Keratinocyte (primary cell): ENCODE measurements around the gene BTBD1. TPM values are rescaled to one million over a fixed set of nuclear protein-coding genes. Genes with fewer than 3 reads are reported as not detected.

Experiments
- DNase-seq: peaks from one replicate; pipeline ENCODE4 v3.0.0-alpha.2; 2011; ENCODE audit warnings: low read depth, missing footprints, low spot score
- FAIRE-seq: peaks from 2 replicates; lab custom pipeline; 2011; peaks lifted over from hg19 to GRCh38; lab: Jason Lieb, UNC
- H2AFZ ChIP-seq: 2 replicates; pipeline ENCODE4 v1.6.0; 2012; ENCODE audit warnings: low read length, control low read depth, inconsistent platforms; ENCODE audit not compliant: control insufficient read depth
- H3K27ac ChIP-seq: 2 replicates; pipeline ENCODE4 v1.5.1; 2011; ENCODE audit warnings: low read length; ENCODE audit not compliant: control insufficient read depth, insufficient read depth
- H3K27me3 ChIP-seq: 3 replicates; pipeline ENCODE4 v1.6.0; 2011; ENCODE audit warnings: low read length; ENCODE audit not compliant: control insufficient read depth, insufficient read depth; ENCODE audit errors: extremely low read depth
- H3K36me3 ChIP-seq, 2 experiments: 2 replicates in 1 of 2; 3 replicates in 1 of 2; pipeline ENCODE4 v1.5.1; 2011; ENCODE audit warnings: low read length in 2 of 2, mild to moderate bottlenecking in 1 of 2; ENCODE audit not compliant: control insufficient read depth in 2 of 2, insufficient read depth in 2 of 2; ENCODE audit errors: extremely low read depth in 1 of 2
- H3K4me1 ChIP-seq: 3 replicates; pipeline ENCODE4 v1.5.1; 2011; ENCODE audit warnings: low read length; ENCODE audit not compliant: control insufficient read depth, insufficient read depth; ENCODE audit errors: extremely low read depth
- H3K4me2 ChIP-seq: 3 replicates; pipeline ENCODE4 v1.6.0; 2011; ENCODE audit warnings: low read depth, low read length; ENCODE audit not compliant: control insufficient read depth, insufficient read depth; ENCODE audit errors: extremely low read depth
- H3K4me3 ChIP-seq, 3 experiments: fragments of 200-600 bp in 1 of 3; sonication (generic) in 1 of 3; 2 replicates in 2 of 3; 3 replicates in 1 of 3; pipeline ENCODE4 v1.5.1; 2011 to 2016; ENCODE audit warnings: low read length in 3 of 3, mild to moderate bottlenecking in 3 of 3, control low read depth in 2 of 3, inconsistent platforms in 1 of 3, low read depth in 1 of 3, mixed read lengths in 1 of 3, mixed run types in 1 of 3, moderate library complexity in 1 of 3; ENCODE audit not compliant: control insufficient read depth in 2 of 3, insufficient read depth in 2 of 3; ENCODE audit errors: extremely low read depth in 1 of 3
- H3K79me2 ChIP-seq: 2 replicates; pipeline ENCODE4 v1.6.0; 2012; ENCODE audit warnings: low read length; ENCODE audit not compliant: control insufficient read depth, insufficient read depth
- H3K9ac ChIP-seq: 3 replicates; pipeline ENCODE4 v1.6.0; 2011; ENCODE audit warnings: low read length; ENCODE audit not compliant: control insufficient read depth, insufficient read depth; ENCODE audit errors: extremely low read depth
- H3K9me1 ChIP-seq: 3 replicates; pipeline ENCODE4 v1.6.0; 2011; ENCODE audit warnings: low read length; ENCODE audit not compliant: control insufficient read depth, insufficient read depth; ENCODE audit errors: extremely low read depth
- H3K9me3 ChIP-seq: 2 replicates; pipeline ENCODE4 v1.5.1; 2012; ENCODE audit warnings: low read depth, low read length; ENCODE audit not compliant: control insufficient read depth
- H4K20me1 ChIP-seq: 3 replicates; pipeline ENCODE4 v1.6.0; 2011; ENCODE audit warnings: low read length; ENCODE audit not compliant: control insufficient read depth, insufficient read depth; ENCODE audit errors: extremely low read depth
- CTCF ChIP-seq, 3 experiments: IDR thresholded peaks in 1 of 3; conservative IDR thresholded peaks in 1 of 3; optimal IDR thresholded peaks in 1 of 3; 2 replicates in 2 of 3; 3 replicates in 1 of 3; pipeline versions ENCODE3 to v1.5.1; 2011; ENCODE audit warnings: low read length in 3 of 3, mild to moderate bottlenecking in 3 of 3, moderate library complexity in 2 of 3, control low read depth in 1 of 3, inconsistent platforms in 1 of 3; ENCODE audit not compliant: insufficient read depth in 2 of 3; ENCODE audit errors: extremely low read depth in 1 of 3
- EZH2 ChIP-seq: IDR thresholded peaks from one replicate; pipeline ENCODE4 v1.6.1; 2012; ENCODE audit warnings: inconsistent platforms, mild to moderate bottlenecking, low read length, moderate library complexity
- dilution Hi-C: fragments of 300-500 bp; cut with MboI; formaldehyde crosslinking; loops from one replicate; pipeline ENCODE4 v1.7.0; 2020; ENCODE audit warnings: low sequenced_read_pairs; ENCODE audit not compliant: extremely low pct_ligation_motif_present
- polyA plus RNA-seq, 5 experiments: library from polyadenylated mRNA; depleted of rRNA in 3 of 5; stranded (reverse) in 3 of 5; stranded (forward) in 1 of 5; unstranded in 1 of 5; fragments of >200 nt; gene quantifications; 1 replicate in 1 of 5; 2 replicates in 3 of 5; 3 replicates in 1 of 5; pipeline versions ENCODE4 v1.2.1 to v1.2.3, GENCODE V29; 2011 to 2012; ENCODE audit warnings: missing spikeins in 2 of 5, low read depth in 1 of 5, low replicate concordance in 1 of 5

The BTBD1 gene
- polyA plus RNA-seq, 1 donor (not counting 4 experiments of a cell fraction or from before 2014, with no cell fraction given): 70.5 TPM

- peak overlapping the region; percentile 37 for H2AFZ ChIP-seq
- peaks cover 36% of the 10 kb centered on the region for H3K4me1 ChIP-seq
- H3K27ac ChIP-seq: peak overlapping the region; percentile 85
- DNase-seq: no peak
- H3K9me1 ChIP-seq: peaks cover 6% of the 10 kb centered on the region
- no peaks in the 10 kb centered on the region for H3K27me3 ChIP-seq
- dilution Hi-C loops: no loop called here
- H3K4me3 ChIP-seq: peak overlapping the region; percentile 64 to 98 (median 97)
- peaks cover 11% of the 10 kb centered on the region for H4K20me1 ChIP-seq
- no peaks in the 10 kb centered on the region for H3K9me3 ChIP-seq
- H3K4me2 ChIP-seq: peak overlapping the region; percentile 100
- no peak for TF ChIP-seq EZH2
- TF ChIP-seq CTCF (optimal IDR thresholded peaks at IDR 0.05 in 1 of 3, IDR thresholded peaks at IDR 0.05 in 1 of 3, conservative IDR thresholded peaks at IDR 0.05 in 1 of 3; ENCODE audit: extremely low read depth in 1 of 3, insufficient read depth in 2 of 3, low read length in 3 of 3): no peak
- H3K79me2 ChIP-seq: peaks cover 56% of the 10 kb centered on the region
- peaks cover 0 to 15% of the 10 kb centered on the region in 2 experiments for H3K36me3 ChIP-seq
- no peak for FAIRE-seq
- peak overlapping the region; percentile 95 for H3K9ac ChIP-seq
Measured at GRCh38 chr15:83066034-83066733, 868 bp downstream of the BTBD1 start.

DNA sequence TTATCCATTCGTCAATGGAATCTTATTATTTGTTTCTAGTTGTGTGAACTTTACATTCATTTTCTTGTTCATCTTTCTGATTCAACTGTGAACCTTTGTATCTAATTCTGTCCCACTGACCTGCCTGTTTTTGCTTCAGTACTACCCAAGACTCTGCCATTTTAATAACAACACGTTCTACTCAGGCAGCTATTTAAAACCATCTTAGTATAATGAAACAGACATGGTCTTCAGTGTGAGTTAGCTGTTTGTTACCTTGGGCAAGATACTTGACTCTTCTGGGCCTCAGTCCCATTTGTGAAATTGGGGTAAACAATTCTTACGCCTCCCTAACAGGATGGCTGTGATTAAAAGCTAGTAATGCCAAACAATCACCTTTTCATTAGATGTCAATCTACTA is 1.6 kb downstream of the BTBD1 start:
- peak overlapping the region; percentile 85 for H3K27ac ChIP-seq

More for the DNA sequence above, 1.6 kb downstream of the BTBD1 start:
- Histone ChIP-seq H3K4me1 (peaks cover 38% of the 10 kb centered on the region), H2AFZ (no peak overlapping the region), H4K20me1 (peaks cover 15% of the 10 kb centered on the region), H3K4me2 (peak overlapping the region; percentile 100), H3K9me3 (no peaks in the 10 kb centered on the region), H3K79me2 (peaks cover 63% of the 10 kb centered on the region), H3K9me1 (peaks cover 6% of the 10 kb centered on the region), H3K9ac (peak overlapping the region; percentile 95), H3K36me3 (peaks cover 0 to 19% of the 10 kb centered on the region in 2 experiments), H3K27me3 (no peaks in the 10 kb centered on the region), H3K4me3 (peak overlapping the region; percentile 64 to 98 (median 97))
- TF ChIP-seq CTCF (optimal IDR thresholded peaks at IDR 0.05 in 1 of 3, IDR thresholded peaks at IDR 0.05 in 1 of 3, conservative IDR thresholded peaks at IDR 0.05 in 1 of 3; ENCODE audit: extremely low read depth in 1 of 3, insufficient read depth in 2 of 3, low read length in 3 of 3) (no peak), EZH2 (no peak)
- FAIRE-seq (no peak), DNase-seq (no peak)
- dilution Hi-C loops: no loop called here
